ENCODE data around the gene ARL8A.

DNA sequence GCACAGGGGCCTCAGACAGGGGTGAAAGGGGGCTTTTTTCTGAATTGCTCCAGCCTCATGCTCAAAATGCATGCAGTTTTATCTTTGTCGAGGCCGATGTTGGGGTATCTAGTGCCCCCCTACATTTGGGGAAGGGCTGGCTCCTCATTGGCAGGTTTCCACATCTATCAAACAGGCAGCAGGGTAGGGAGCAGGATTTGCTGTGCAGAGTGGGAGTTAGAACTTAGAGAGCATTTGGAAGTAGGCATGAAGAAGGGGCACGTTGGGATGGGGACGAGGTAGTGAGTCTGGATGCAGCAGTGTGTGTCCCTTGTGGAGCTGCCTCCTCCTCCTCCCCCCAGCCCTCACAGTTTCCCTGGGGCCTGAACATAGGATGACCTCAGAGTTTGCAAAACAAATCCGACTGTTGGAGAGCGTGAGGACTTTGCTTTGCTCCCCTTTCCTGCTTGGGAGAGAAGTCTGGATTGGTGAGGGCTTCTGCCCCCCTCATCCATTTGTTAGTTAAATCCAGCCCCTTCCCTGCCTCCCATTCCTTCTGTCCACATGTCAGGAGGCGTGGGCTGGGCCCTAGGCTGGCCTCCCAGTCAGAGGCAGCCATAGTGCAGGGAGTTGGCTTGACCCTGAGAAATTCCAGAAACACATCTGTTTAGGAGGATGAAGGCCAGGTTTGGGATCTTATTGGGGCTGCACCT, 58.7 kb downstream of the ARL8A start:
- TF ChIP-seq CTCF (IDR thresholded peaks at IDR 0.05) (no peak), ZFX (IDR thresholded peaks at IDR 0.05; ENCODE audit: borderline replicate concordance) (no peak)

All from 22Rv1 (cell line).